K562 (cell line): Measurements from ENCODE around the gene EML6. TPM values are rescaled to one million over a fixed set of nuclear protein-coding genes. Genes with fewer than 3 reads are reported as not detected.

Source experiments
- ATAC-seq: fragments of 200-7000 bp; cut with Tn5 transposase; 3 replicates; pipeline ENCODE4 v1.9.1; 2020; ENCODE audit warnings: moderate library complexity
- BruUV-seq: library from RNA; stranded (reverse); fragments of 400-500 nt; replicated peaks from 2 replicates; lab custom pipeline; 2021; lab: Mats Ljungman, UMichigan
- CTCF ChIA-PET: fragments of 300-600 bp; formaldehyde crosslinking; extraction: SDS; loops from one replicate; lab custom pipeline; 2021; ENCODE audit warnings: low intra/inter-chr PET ratio; lab: Yijun Ruan, JAX
- POLR2A ChIA-PET: fragments of 300-600, 350-650 bp; sonication (Branson Sonifier 250); formaldehyde crosslinking; extraction: SDS; loops from one replicate; lab custom pipeline; 2021; ENCODE audit warnings: antibody characterized with exemption, inconsistent platforms; lab: Yijun Ruan, JAX
- DNase-seq, 4 experiments: peaks; one replicate each; pipeline versions ENCODE4 v3.0.0 to v3.0.0-alpha.2; 2011 to 2018; ENCODE audit warnings: low spot score in 3 of 4, mixed read lengths in 3 of 4; ENCODE audit errors: extremely low read depth in 1 of 4
- FAIRE-seq: peaks from 2 replicates; lab custom pipeline; 2011; peaks lifted over from hg19 to GRCh38; lab: Jason Lieb, UNC
- H2AFZ ChIP-seq: 2 replicates; pipeline ENCODE4 v1.6.0; 2011; ENCODE audit warnings: low read depth, low read length, control low read depth, inconsistent platforms
- H3K27ac ChIP-seq: fragments of 200-600 bp; 3 replicates; pipeline ENCODE4 v1.8.0; 2011; ENCODE audit warnings: low read depth, mild to moderate bottlenecking, control low read depth, inconsistent platforms, low read length, moderate library complexity, mixed read lengths; ENCODE audit errors: extremely low read depth
- H3K27me3 ChIP-seq, 2 experiments: fragments of 300-600 bp in 1 of 2; 2 replicates in 1 of 2; 3 replicates in 1 of 2; pipeline versions ENCODE4 v1.6.0 to v1.8.0; 2011; ENCODE audit warnings: inconsistent platforms in 2 of 2, low read length in 2 of 2, mild to moderate bottlenecking in 1 of 2, mixed read lengths in 1 of 2, moderate library complexity in 1 of 2; ENCODE audit not compliant: control insufficient read depth in 2 of 2, insufficient read depth in 2 of 2
- H3K36me3 ChIP-seq: fragments of 300-600 bp; 3 replicates; pipeline ENCODE4 v1.8.0; 2011; ENCODE audit warnings: mild to moderate bottlenecking, low read length, inconsistent platforms; ENCODE audit not compliant: control insufficient read depth, insufficient read depth
- H3K4me1 ChIP-seq, 2 experiments: fragments of 200-600 bp in 1 of 2; replicated peaks in 1 of 2; 2 replicates in 1 of 2; 3 replicates in 1 of 2; pipeline versions ENCODE4 v1.5.1 to v1.8.0; 2011; ENCODE audit warnings: inconsistent platforms in 2 of 2, low read length in 2 of 2, mild to moderate bottlenecking in 1 of 2, mixed read lengths in 1 of 2, moderate library complexity in 1 of 2; ENCODE audit not compliant: control insufficient read depth in 2 of 2, insufficient read depth in 2 of 2
- H3K4me2 ChIP-seq: 2 replicates; pipeline ENCODE4 v1.6.1; 2011; ENCODE audit warnings: low read length, control low read depth, inconsistent platforms, mixed read lengths; ENCODE audit not compliant: insufficient read depth
- H3K4me3 ChIP-seq: fragments of 200-600 bp; sonication (generic), shearing (Covaris generic); 2 replicates; pipeline ENCODE4 v1.5.1; 2016; ENCODE audit warnings: control low read depth, inconsistent platforms
- H3K79me2 ChIP-seq: fragments of 200-600 bp; 3 replicates; pipeline ENCODE4 v1.8.0; 2011; ENCODE audit warnings: low read length, inconsistent platforms; ENCODE audit not compliant: control insufficient read depth, insufficient read depth
- H3K9ac ChIP-seq, 2 experiments: 2 replicates each; pipeline versions ENCODE4 v1.6.0 to v1.6.1; 2011; ENCODE audit warnings: low read depth in 2 of 2, low read length in 2 of 2, control low read depth in 1 of 2, inconsistent platforms in 1 of 2, mild to moderate bottlenecking in 1 of 2, mixed read lengths in 1 of 2; ENCODE audit not compliant: insufficient read depth in 1 of 2
- H3K9me1 ChIP-seq: one replicate; pipeline ENCODE4 v1.6.0; 2011; ENCODE audit warnings: inconsistent platforms, mild to moderate bottlenecking, low read length, moderate library complexity; ENCODE audit not compliant: control insufficient read depth, insufficient read depth
- H3K9me3 ChIP-seq: replicated peaks from 2 replicates; pipeline ENCODE4 v1.5.1; 2011; ENCODE audit warnings: low read depth, low read length, inconsistent platforms; ENCODE audit not compliant: control insufficient read depth, insufficient read depth
- H4K20me1 ChIP-seq: replicated peaks from 2 replicates; pipeline ENCODE4 v1.6.1; 2011; ENCODE audit warnings: low read length, inconsistent platforms, mixed read lengths; ENCODE audit not compliant: control insufficient read depth, insufficient read depth
- BRD4 ChIP-seq: fragments of 200-600 bp; sonication (generic); IDR thresholded peaks from 2 replicates; pipeline ENCODE4 v1.6.1; 2017; ENCODE audit warnings: inconsistent platforms
- GATAD2B ChIP-seq: fragments of 450-650 bp; IDR thresholded peaks from 2 replicates; pipeline ENCODE4 v1.6.1; 2017; ENCODE audit warnings: mild to moderate bottlenecking, borderline replicate concordance
- MAFK ChIP-seq: IDR thresholded peaks from 2 replicates; pipeline ENCODE4 v1.6.1; 2011; ENCODE audit warnings: low read length, improper control_type of control experiment
- NCOA2 ChIP-seq, 2 experiments: fragments of 450-650 bp; IDR thresholded peaks; 2 replicates each; pipeline ENCODE4 v1.6.1; 2018; ENCODE audit warnings: mild to moderate bottlenecking in 2 of 2, moderate library complexity in 1 of 2; ENCODE audit not compliant: partially characterized antibody in 2 of 2
- POLR2A ChIP-seq: fragments of 450-650 bp; conservative IDR thresholded peaks from 2 replicates; pipeline ENCODE4 v1.6.1; 2016
- RBM34 ChIP-seq: fragments of 200-400 bp; formaldehyde crosslinking; IDR thresholded peaks from 2 replicates; pipeline ENCODE4 v1.6.1; 2018; ENCODE audit warnings: low read length, borderline replicate concordance; ENCODE audit not compliant: insufficient read depth
- SIRT6 ChIP-seq: IDR thresholded peaks from one replicate; pipeline ENCODE4 v1.6.1; 2012; ENCODE audit warnings: low read depth, mild to moderate bottlenecking, control low read depth, inconsistent platforms, low read length, moderate library complexity
- SLC30A9 ChIP-seq: fragments of 250-450 bp; sonication (Bioruptor Pico); IDR thresholded peaks from 2 replicates; pipeline ENCODE4 v1.8.0; 2022; ENCODE audit warnings: mild to moderate bottlenecking, moderate library complexity
- SREBF2 ChIP-seq: sonication (generic); formaldehyde crosslinking; IDR thresholded peaks from 2 replicates; pipeline ENCODE4 v1.4.0; 2020; ENCODE audit warnings: mild to moderate bottlenecking, missing genetic modification reagents
- WGBS: fragments of 100-300 bp; shearing (Covaris generic); methylation state at CpG from one replicate; pipeline ENCODE4 v1.1.6; 2016; ENCODE audit warnings: low coverage, mixed read lengths; ENCODE audit not compliant: insufficient coverage; ENCODE audit errors: missing lambda C conversion rate; 5-methylcytosine and 5-hydroxymethylcytosine counted together
- in situ Hi-C: fragments of 300-500 bp; cut with MboI; formaldehyde crosslinking; loops from 4 replicates; pipeline ENCODE4 v1.15.0; 2018; ENCODE audit warnings: inconsistent platforms, mixed read lengths
- intact Hi-C: fragments of 100-400 bp; cut with micrococcal nuclease; formaldehyde crosslinking; loops from 2 replicates; pipeline ENCODE4 v1.14.2; 2022
- polyA plus RNA-seq, 8 experiments: library from polyadenylated mRNA; depleted of rRNA in 4 of 8; stranded (reverse) in 5 of 8; unstranded in 3 of 8; fragments of >200 nt; fragmentation: Nextera tagmentation in 2 of 8; fragmentation: Illumina TruSeq in 1 of 8; extraction: Ambion mirVana in 2 of 8; extraction: Trizol in 1 of 8; gene quantifications; 2 replicates each; pipeline versions ENCODE4 v1.2.1 to v1.2.3, GENCODE V29; 2011 to 2014; ENCODE audit warnings: inconsistent platforms in 1 of 8, missing spikeins in 1 of 8
- total RNA-seq, 7 experiments: library from RNA; depleted of rRNA in 6 of 7; stranded (reverse); fragments of >200 nt in 6 of 7; fragmentation: Illumina TruSeq in 2 of 7; extraction: Trizol in 2 of 7; gene quantifications; 2 replicates each; pipeline versions ENCODE4 v1.2.1 to v1.2.3, GENCODE V29; 2011 to 2021; ENCODE audit warnings: low replicate concordance in 1 of 7
- TF ChIP-seq, protein P1 (sequence below), 2 experiments: fragments of 450-650 bp in 1 of 2; sonication (generic) in 1 of 2; formaldehyde crosslinking in 1 of 2; IDR thresholded peaks in 1 of 2; conservative IDR thresholded peaks in 1 of 2; 2 replicates each; pipeline versions ENCODE4 v1.6.1 to v1.8.1; 2016 to 2023; ENCODE audit warnings: mild to moderate bottlenecking in 2 of 2, moderate library complexity in 2 of 2, inconsistent platforms in 1 of 2, missing genetic modification reagents in 1 of 2
- TF ChIP-seq, protein P2 (sequence below): IDR thresholded peaks from 2 replicates; pipeline ENCODE4 v1.6.1; 2011; ENCODE audit warnings: borderline replicate concordance, low read depth, mild to moderate bottlenecking, moderate library complexity, low read length; ENCODE audit not compliant: insufficient read depth, poor library complexity, severe bottlenecking

Gene EML6
- total and polyA plus RNA-seq, 9 of the 15 experiments (the other 6 are each of a cell fraction or from before 2014, with no cell fraction given): 0.07 to 0.56 (median 0.25) TPM

DNA sequence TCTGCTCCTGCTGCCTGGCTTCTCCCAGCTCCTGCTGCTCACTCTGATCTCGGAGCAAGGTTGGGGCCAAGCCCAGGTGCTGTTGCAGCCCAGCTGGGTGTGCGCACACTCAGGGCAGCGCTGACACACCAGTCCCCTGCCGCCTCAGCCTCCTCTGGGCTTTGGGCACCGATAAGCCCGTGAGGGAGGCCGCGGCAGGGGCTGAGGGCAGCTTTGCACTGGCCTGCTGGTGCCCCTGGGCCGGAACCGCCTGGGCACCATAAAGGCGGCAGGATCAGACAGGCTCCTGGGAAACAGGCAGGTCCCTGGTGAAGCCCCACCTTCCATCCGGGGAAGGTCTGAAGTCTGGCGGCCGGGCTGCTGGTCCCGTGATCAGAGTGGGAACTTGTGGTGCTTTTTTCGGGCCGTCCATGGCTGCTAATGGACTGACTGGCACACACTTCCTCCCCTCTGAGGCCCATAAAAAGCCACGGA, 14.1 kb upstream of the EML6 start:
- H3K9ac ChIP-seq: no peak overlapping the region
- TF ChIP-seq, protein P1, sequence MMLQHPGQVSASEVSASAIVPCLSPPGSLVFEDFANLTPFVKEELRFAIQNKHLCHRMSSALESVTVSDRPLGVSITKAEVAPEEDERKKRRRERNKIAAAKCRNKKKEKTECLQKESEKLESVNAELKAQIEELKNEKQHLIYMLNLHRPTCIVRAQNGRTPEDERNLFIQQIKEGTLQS (IDR thresholded peaks at IDR 0.05): no peak
- TF ChIP-seq, protein P1 (CRISPR knock-in tag; conservative IDR thresholded peaks at IDR 0.05): no peak
- H3K27ac ChIP-seq: no peak overlapping the region
- BruUV-seq: no TSS peak
- FAIRE-seq: no peak
- peaks cover 3 to 16% of the 10 kb centered on the region in 2 experiments; a peak in 3 of 5 replicates for H3K4me1 ChIP-seq
- peak; percentile 15; the same call in 2 of the 3 replicates for ATAC-seq
- no peak overlapping the region for H3K4me2 ChIP-seq
- H3K79me2 ChIP-seq: no peaks in the 10 kb centered on the region
- ChIA-PET CTCF (no interaction called here), POLR2A (interaction anchor here (0.6 to 1.2 kb wide), 2 partner anchors 13 to 154 kb away, joined by 4 to 5 read pairs; no protein-coding TSS in a partner anchor)
- H3K4me3 ChIP-seq: no peak overlapping the region
- no peaks in the 10 kb centered on the region for H4K20me1 ChIP-seq
- DNase-seq: no peak
- in situ Hi-C loops (loop anchor here (5.0 to 10.0 kb wide), 2 partner anchors 187 to 595 kb away; partner anchors contain the start of gene ACYP2), intact Hi-C loops (no loop called here)
- H2AFZ ChIP-seq: no peak overlapping the region
- H3K9me3 ChIP-seq: no peaks in the 10 kb centered on the region
- peaks cover 23 to 24% of the 10 kb centered on the region in 2 experiments; a peak in 4 of 5 replicates for H3K27me3 ChIP-seq
- H3K9me1 ChIP-seq: no peaks in the 10 kb centered on the region
- 2% methylated on average over 15 of the region's 18 CpGs for WGBS
- no peaks in the 10 kb centered on the region for H3K36me3 ChIP-seq

DNA sequence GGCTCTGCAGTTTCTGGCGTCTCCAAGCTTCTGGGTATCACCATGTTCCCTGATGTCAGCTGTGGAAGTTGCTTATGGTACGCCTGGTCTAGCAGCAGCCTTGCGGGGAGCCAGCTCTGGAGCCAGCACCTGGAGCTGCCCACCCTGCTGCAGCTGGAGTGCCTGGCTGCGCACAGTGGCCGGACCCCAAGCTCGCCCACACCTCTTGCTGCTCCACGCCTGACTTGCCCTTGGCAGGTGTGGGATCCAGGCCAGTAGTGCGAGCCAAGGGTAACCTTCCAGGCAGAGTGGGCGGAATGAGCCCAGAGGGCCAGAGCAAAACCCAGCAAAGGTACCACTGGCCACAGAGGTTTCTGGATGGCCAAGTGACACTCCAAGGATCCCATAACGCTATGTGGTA, 13.2 kb upstream of the EML6 start:
- no peaks in the 10 kb centered on the region for H4K20me1 ChIP-seq
- peaks cover 23 to 24% of the 10 kb centered on the region in 2 experiments; a peak in 4 of 5 replicates for H3K27me3 ChIP-seq
- in situ Hi-C loops: no loop called here
- peaks cover 1 to 16% of the 10 kb centered on the region in 2 experiments; a peak in 3 of 5 replicates for H3K4me1 ChIP-seq
- ChIA-PET CTCF (no interaction called here), POLR2A (interaction anchor here (0.6 to 1.2 kb wide), 3 partner anchors 13 to 831 kb away, joined by 3 to 5 read pairs (median 4); no protein-coding TSS in a partner anchor)
- no peak for DNase-seq
- H3K79me2 ChIP-seq: no peaks in the 10 kb centered on the region
- no peak for FAIRE-seq
- WGBS: 6% methylated on average over 8 of the region's 10 CpGs
- peak; percentile 25; the same call in 2 of the 3 replicates for ATAC-seq
- no peak overlapping the region for H2AFZ ChIP-seq
- H3K4me3 ChIP-seq: no peak overlapping the region
- H3K36me3 ChIP-seq: no peaks in the 10 kb centered on the region
- H3K4me2 ChIP-seq: no peak overlapping the region
- H3K27ac ChIP-seq: no peak overlapping the region
- no peak overlapping the region for H3K9ac ChIP-seq
- H3K9me1 ChIP-seq: no peaks in the 10 kb centered on the region
- no TSS peak for BruUV-seq
- no peaks in the 10 kb centered on the region for H3K9me3 ChIP-seq
- intact Hi-C loops: no loop called here
- TF ChIP-seq SLC30A9 (CRISPR knock-in tag): no peak
- TF ChIP-seq POLR2A: no peak
- no peak for TF ChIP-seq RBM34
- no peak for TF ChIP-seq BRD4
- TF ChIP-seq, protein P2, sequence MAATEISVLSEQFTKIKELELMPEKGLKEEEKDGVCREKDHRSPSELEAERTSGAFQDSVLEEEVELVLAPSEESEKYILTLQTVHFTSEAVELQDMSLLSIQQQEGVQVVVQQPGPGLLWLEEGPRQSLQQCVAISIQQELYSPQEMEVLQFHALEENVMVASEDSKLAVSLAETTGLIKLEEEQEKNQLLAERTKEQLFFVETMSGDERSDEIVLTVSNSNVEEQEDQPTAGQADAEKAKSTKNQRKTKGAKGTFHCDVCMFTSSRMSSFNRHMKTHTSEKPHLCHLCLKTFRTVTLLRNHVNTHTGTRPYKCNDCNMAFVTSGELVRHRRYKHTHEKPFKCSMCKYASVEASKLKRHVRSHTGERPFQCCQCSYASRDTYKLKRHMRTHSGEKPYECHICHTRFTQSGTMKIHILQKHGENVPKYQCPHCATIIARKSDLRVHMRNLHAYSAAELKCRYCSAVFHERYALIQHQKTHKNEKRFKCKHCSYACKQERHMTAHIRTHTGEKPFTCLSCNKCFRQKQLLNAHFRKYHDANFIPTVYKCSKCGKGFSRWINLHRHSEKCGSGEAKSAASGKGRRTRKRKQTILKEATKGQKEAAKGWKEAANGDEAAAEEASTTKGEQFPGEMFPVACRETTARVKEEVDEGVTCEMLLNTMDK: no peak
- TF ChIP-seq MAFK: no peak
- no peak for TF ChIP-seq SREBF2 (CRISPR knock-in tag)
- no peak for TF ChIP-seq GATAD2B
- TF ChIP-seq SIRT6: no peak
- TF ChIP-seq NCOA2 (IDR thresholded peaks at IDR 0.05; ENCODE audit: partially characterized antibody in 2 of 2): no peak
